Endothelial cell of umbilical vein (primary cell): Measurements from ENCODE around the gene KPNA1. TPM values are rescaled to one million over a fixed set of nuclear protein-coding genes. Genes with fewer than 3 reads are reported as not detected.

ENCODE experiments used
- BruUV-seq: library from RNA; stranded (reverse); fragments of 400-500 nt; replicated peaks from 2 replicates; lab custom pipeline; 2021; lab: Mats Ljungman, UMichigan
- CTCF ChIA-PET: fragments of 300-600, 350-600 bp; sonication (Branson Sonifier 250); formaldehyde crosslinking; loops from one replicate; lab custom pipeline; 2021; ENCODE audit warnings: antibody characterized with exemption, inconsistent platforms; lab: Charles Lee
- POLR2A ChIA-PET: fragments of 300-600, 350-600 bp; sonication (Branson Sonifier 250); formaldehyde crosslinking; loops from one replicate; lab custom pipeline; 2021; ENCODE audit warnings: antibody characterized with exemption, inconsistent platforms; lab: Charles Lee
- DNase-seq: peaks from one replicate; pipeline ENCODE4 v3.0.0-alpha.2; 2011; ENCODE audit warnings: low read depth, low spot score
- FAIRE-seq: peaks from 2 replicates; lab custom pipeline; 2011; peaks lifted over from hg19 to GRCh38; lab: Jason Lieb, UNC
- H2AFZ ChIP-seq: 2 replicates; pipeline ENCODE4 v1.6.0; 2012; ENCODE audit warnings: low read depth, low read length, control low read depth, inconsistent platforms
- H3K27ac ChIP-seq: 2 replicates; pipeline ENCODE4 v1.5.1; 2011; ENCODE audit warnings: low read depth, mild to moderate bottlenecking, control low read depth, low read length, moderate library complexity; ENCODE audit not compliant: insufficient read depth
- H3K27me3 ChIP-seq, 2 experiments: 2 replicates each; pipeline versions ENCODE4 v1.6.0 to v1.6.1; 2011; ENCODE audit warnings: low read length in 2 of 2, mixed read lengths in 1 of 2; ENCODE audit not compliant: control insufficient read depth in 2 of 2, insufficient read depth in 2 of 2
- H3K36me3 ChIP-seq, 2 experiments: 2 replicates in 1 of 2; 3 replicates in 1 of 2; pipeline ENCODE4 v1.5.1; 2011; ENCODE audit warnings: low read length in 2 of 2, mild to moderate bottlenecking in 1 of 2, moderate library complexity in 1 of 2; ENCODE audit not compliant: control insufficient read depth in 2 of 2, insufficient read depth in 2 of 2; ENCODE audit errors: extremely low read depth in 1 of 2
- H3K4me1 ChIP-seq: 3 replicates; pipeline ENCODE4 v1.5.1; 2011; ENCODE audit warnings: mild to moderate bottlenecking, low read length; ENCODE audit not compliant: control insufficient read depth, insufficient read depth; ENCODE audit errors: extremely low read depth
- H3K4me2 ChIP-seq: 2 replicates; pipeline ENCODE4 v1.6.1; 2011; ENCODE audit warnings: low read length, control low read depth, mixed read lengths; ENCODE audit not compliant: insufficient read depth
- H3K4me3 ChIP-seq, 3 experiments: fragments of 200-600 bp in 1 of 3; sonication (generic), shearing (Covaris generic) in 1 of 3; replicated peaks in 1 of 3; 2 replicates each; pipeline ENCODE4 v1.5.1; 2011 to 2016; ENCODE audit warnings: control low read depth in 3 of 3, low read length in 3 of 3, mild to moderate bottlenecking in 2 of 3, inconsistent platforms in 1 of 3, low read depth in 1 of 3, moderate library complexity in 1 of 3; ENCODE audit not compliant: insufficient read depth in 1 of 3
- H3K79me2 ChIP-seq: 2 replicates; pipeline ENCODE4 v1.6.0; 2012; ENCODE audit warnings: low read length, inconsistent platforms; ENCODE audit not compliant: control insufficient read depth, insufficient read depth
- H3K9ac ChIP-seq: replicated peaks from 2 replicates; pipeline ENCODE3; 2011; ENCODE audit warnings: low read length, control low read depth; ENCODE audit not compliant: insufficient read depth; ENCODE audit errors: extremely low read depth
- H3K9me1 ChIP-seq: replicated peaks from 3 replicates; pipeline ENCODE4 v1.6.0; 2011; ENCODE audit warnings: mild to moderate bottlenecking, low read length; ENCODE audit not compliant: control insufficient read depth, insufficient read depth; ENCODE audit errors: extremely low read depth
- H3K9me3 ChIP-seq: replicated peaks from 2 replicates; pipeline ENCODE4 v1.5.1; 2012; ENCODE audit warnings: low read length, inconsistent platforms; ENCODE audit not compliant: control insufficient read depth, insufficient read depth
- H4K20me1 ChIP-seq: replicated peaks from 2 replicates; pipeline ENCODE3; 2011; ENCODE audit warnings: mild to moderate bottlenecking, low read length; ENCODE audit not compliant: control insufficient read depth, insufficient read depth; ENCODE audit errors: extremely low read depth
- CTCF ChIP-seq, 2 donors: IDR thresholded peaks; 1 replicate in 1 of 2; 2 replicates in 1 of 2; pipeline ENCODE4 v1.5.1; 2011; ENCODE audit warnings: low read length in 2 of 2, mild to moderate bottlenecking in 2 of 2, moderate library complexity in 2 of 2, control low read depth in 1 of 2, inconsistent platforms in 1 of 2, low read depth in 1 of 2; ENCODE audit not compliant: insufficient read depth in 1 of 2; ENCODE audit errors: extremely low read depth in 1 of 2
- EZH2 ChIP-seq: IDR thresholded peaks from 2 replicates; pipeline ENCODE4 v1.6.1; 2012; ENCODE audit warnings: borderline replicate concordance, low read depth, mild to moderate bottlenecking, moderate library complexity, low read length, inconsistent platforms; ENCODE audit not compliant: severe bottlenecking
- FOS ChIP-seq: IDR thresholded peaks from 2 replicates; pipeline ENCODE4 v1.6.1; 2011; ENCODE audit warnings: mild to moderate bottlenecking, low read length, moderate library complexity, borderline replicate concordance; ENCODE audit not compliant: insufficient read depth
- JUN ChIP-seq: IDR thresholded peaks from 2 replicates; pipeline ENCODE4 v1.6.1; 2011; ENCODE audit warnings: borderline replicate concordance, low read depth; ENCODE audit not compliant: insufficient read length, insufficient read depth
- MAX ChIP-seq: IDR thresholded peaks from 2 replicates; pipeline ENCODE4 v1.6.1; 2011; ENCODE audit not compliant: insufficient read depth, insufficient read length
- MYC ChIP-seq: IDR thresholded peaks from one replicate; pipeline ENCODE4 v1.6.1; 2011; ENCODE audit warnings: mild to moderate bottlenecking, low read depth, low read length
- POLR2AphosphoS5 ChIP-seq: IDR thresholded peaks from 2 replicates; pipeline ENCODE4 v1.6.1; 2012; ENCODE audit warnings: low read depth, mild to moderate bottlenecking, control low read depth, low read length, moderate library complexity; ENCODE audit not compliant: insufficient read depth
- dilution Hi-C: fragments of 300-500 bp; cut with MboI; formaldehyde crosslinking; loops from one replicate; pipeline ENCODE4 v1.15.0; 2019; ENCODE audit warnings: low sequenced_read_pairs; ENCODE audit not compliant: extremely low pct_ligation_motif_present
- intact Hi-C: fragments of 100-400 bp; cut with micrococcal nuclease; formaldehyde crosslinking; loops from one replicate; pipeline ENCODE4 v1.10.0; 2022
- polyA plus RNA-seq, 4 experiments: library from polyadenylated mRNA; depleted of rRNA in 3 of 4; stranded (reverse) in 3 of 4; unstranded in 1 of 4; fragments of >200 nt; gene quantifications; 2 replicates each; pipeline versions ENCODE4 v1.2.1 to v1.2.3, GENCODE V29; 2011 to 2012; ENCODE audit warnings: missing spikeins in 1 of 4
- total RNA-seq: library from RNA; stranded (reverse); gene quantifications from 2 replicates; pipeline ENCODE4 v1.2.3, GENCODE V29; 2021

Gene KPNA1
- total and polyA plus RNA-seq, 2 donors (not counting 3 experiments of a cell fraction or from before 2014, with no cell fraction given): 24.4 to 110 TPM

GRCh38 chr3:122508135-122508914, 6.4 kb downstream of the KPNA1 start:
- no peak overlapping the region for H3K27ac ChIP-seq
- TF ChIP-seq JUN: no peak
- no peak for TF ChIP-seq MYC
- no peak for TF ChIP-seq POLR2AphosphoS5
- no peak for TF ChIP-seq MAX
- no peak for TF ChIP-seq EZH2
- no peak for TF ChIP-seq FOS
- TF ChIP-seq CTCF (IDR thresholded peaks at IDR 0.05; ENCODE audit: extremely low read depth in 1 of 2, insufficient read depth in 1 of 2, low read depth in 1 of 2, low read length in 2 of 2): no peak
- CTCF ChIA-PET: interaction anchor here (1.0 to 1.1 kb wide), 2 partner anchors 11 to 70 kb away, joined by 3 read pairs; no protein-coding TSS in a partner anchor
- no TSS peak for BruUV-seq
- intact Hi-C loops: no loop called here
- FAIRE-seq (no peak), DNase-seq (no peak)
- H3K9me3 ChIP-seq: no peaks in the 10 kb centered on the region
- H3K4me1 ChIP-seq: peaks cover 6% of the 10 kb centered on the region
- peaks cover 100% of the 10 kb centered on the region for H3K79me2 ChIP-seq
- no peak overlapping the region for H2AFZ ChIP-seq
- H3K36me3 ChIP-seq: no peaks in the 10 kb centered on the region
- H3K4me2 ChIP-seq: no peak overlapping the region
- H3K9me1 ChIP-seq: no peaks in the 10 kb centered on the region
- peaks cover 30% of the 10 kb centered on the region for H4K20me1 ChIP-seq
- no peak overlapping the region for H3K9ac ChIP-seq
- no peak overlapping the region for H3K4me3 ChIP-seq
- POLR2A ChIA-PET: no interaction called here
- dilution Hi-C loops: no loop called here
- H3K27me3 ChIP-seq: no peaks in the 10 kb centered on the region
